C4-2B (cell line): ENCODE measurements around the gene ISM2.

ENCODE experiments used
- H3K27ac ChIP-seq: fragments of 450-650 bp; 2 replicates; pipeline ENCODE4 v1.5.1; 2017
- CTCF ChIP-seq: fragments of 450-650 bp; conservative IDR thresholded peaks from 2 replicates; pipeline ENCODE4 v1.5.1; 2017; ENCODE audit warnings: mild to moderate bottlenecking
- ZFX ChIP-seq: fragments of 450-650 bp; IDR thresholded peaks from 2 replicates; pipeline ENCODE4 v1.6.1; 2017

Gene ISM2

GRCh38 chr14:77520555-77520954, 21.9 kb upstream of the ISM2 start:
- no peak overlapping the region for H3K27ac ChIP-seq
- TF ChIP-seq ZFX (no peak), CTCF (no peak)

GRCh38 chr14:77516126-77516525, 17.5 kb upstream of the ISM2 start:
- no peak overlapping the region for H3K27ac ChIP-seq
- TF ChIP-seq CTCF = no peak
- TF ChIP-seq ZFX = no peak

GRCh38 chr14:77511486-77512162, 13.0 kb upstream of the ISM2 start:
- TF ChIP-seq ZFX (no peak), CTCF (no peak)
- H3K27ac ChIP-seq = no peak overlapping the region

GRCh38 chr14:77509366-77509765, 10.8 kb upstream of the ISM2 start:
- TF ChIP-seq CTCF = no peak
- TF ChIP-seq ZFX = no peak
- H3K27ac ChIP-seq = no peak overlapping the region

- no peak overlapping the region for H3K27ac ChIP-seq
- TF ChIP-seq CTCF (no peak), ZFX (no peak)
Observed at GRCh38 chr14:77508876-77509275, 10.3 kb upstream of the ISM2 start.

- TF ChIP-seq CTCF (no peak), ZFX (no peak)
- H3K27ac ChIP-seq = no peak overlapping the region
Observed at GRCh38 chr14:77508249-77508648, 9.6 kb upstream of the ISM2 start.

- TF ChIP-seq ZFX (no peak), CTCF (no peak)
- no peak overlapping the region for H3K27ac ChIP-seq
Observed at GRCh38 chr14:77507762-77508161, 9.1 kb upstream of the ISM2 start.
